A549 (cell line): ENCODE data around the gene COL26A1.

Source experiments
- BCL3 ChIP-seq: fragments of >200 bp; sonication (Bioruptor Twin); formaldehyde crosslinking; IDR thresholded peaks from 3 replicates; pipeline ENCODE4 v1.6.1; 2016
- CEBPB ChIP-seq, 2 experiments: fragments of >200 bp in 1 of 2; sonication (Bioruptor Twin) in 1 of 2; formaldehyde crosslinking in 1 of 2; IDR thresholded peaks; 2 replicates each; pipeline ENCODE4 v1.6.1; 2012 to 2016
- CTCF ChIP-seq: fragments of >200 bp; sonication (Bioruptor Twin); formaldehyde crosslinking; IDR thresholded peaks from 3 replicates; pipeline ENCODE4 v1.5.1; 2016
- ELK1 ChIP-seq: fragments of 150-350 bp; IDR thresholded peaks from 2 replicates; pipeline ENCODE4 v1.6.1; 2014; ENCODE audit warnings: low read depth, mild to moderate bottlenecking, low read length
- HDAC2 ChIP-seq: fragments of 200-600 bp; sonication (generic); IDR thresholded peaks from 2 replicates; pipeline ENCODE4 v1.6.1; 2016
- JUN ChIP-seq, 2 experiments: fragments of >200 bp; sonication (Bioruptor Twin); formaldehyde crosslinking; IDR thresholded peaks; 2 replicates in 1 of 2; 3 replicates in 1 of 2; pipeline ENCODE4 v1.6.1; 2016 to 2017
- SMC3 ChIP-seq: fragments of >200 bp; sonication (Bioruptor Twin); formaldehyde crosslinking; IDR thresholded peaks from 3 replicates; pipeline ENCODE4 v1.6.1; 2018; ENCODE audit warnings: inconsistent platforms
- TP53 ChIP-seq: fragments of 250-450 bp; sonication (Bioruptor Pico); IDR thresholded peaks from 2 replicates; pipeline ENCODE4 v1.5.0; 2021; ENCODE audit warnings: mild to moderate bottlenecking, moderate library complexity

- TF ChIP-seq CTCF (no peak), TP53 (CRISPR knock-in tag) (no peak), JUN (IDR thresholded peaks at IDR 0.05) (no peak), HDAC2 (no peak), SMC3 (no peak), ELK1 (no peak), BCL3 (no peak), CEBPB (IDR thresholded peaks at IDR 0.05) (no peak)
Measured at GRCh38 chr7:101581891-101582290, 219.2 kb downstream of the COL26A1 start.
